ENCODE measurements around the gene PLPP1.

The PLPP1 gene

DNA sequence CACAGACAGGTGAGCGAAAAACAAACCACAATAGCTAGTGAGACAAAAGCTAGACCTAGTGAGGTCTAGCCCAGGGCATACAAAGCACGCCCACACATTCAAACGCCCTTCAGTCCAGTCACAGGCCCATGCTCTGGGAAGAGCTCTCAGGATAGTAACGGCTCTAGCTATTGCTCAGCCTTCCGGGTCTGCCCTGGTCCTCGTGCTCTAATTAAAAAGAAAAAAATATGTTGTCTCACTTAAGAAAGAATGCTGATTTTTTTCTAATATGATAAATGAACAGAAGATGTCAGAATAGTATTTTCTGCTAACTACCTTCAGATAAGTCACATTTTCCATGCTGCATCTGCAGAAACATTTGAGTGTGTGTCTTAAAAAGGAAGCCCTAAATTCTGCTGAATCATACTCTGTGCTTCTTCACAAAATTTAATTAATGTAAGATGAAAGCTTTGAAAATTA is 94.5 kb downstream of the PLPP1 start:
- DNase-seq: no peak
- no peak for TF ChIP-seq GATA1 (IDR thresholded peaks at IDR 0.05; ENCODE audit: low read depth, low read length)
- no peak for TF ChIP-seq POLR2A (IDR thresholded peaks at IDR 0.05; ENCODE audit: low read length)

DNA sequence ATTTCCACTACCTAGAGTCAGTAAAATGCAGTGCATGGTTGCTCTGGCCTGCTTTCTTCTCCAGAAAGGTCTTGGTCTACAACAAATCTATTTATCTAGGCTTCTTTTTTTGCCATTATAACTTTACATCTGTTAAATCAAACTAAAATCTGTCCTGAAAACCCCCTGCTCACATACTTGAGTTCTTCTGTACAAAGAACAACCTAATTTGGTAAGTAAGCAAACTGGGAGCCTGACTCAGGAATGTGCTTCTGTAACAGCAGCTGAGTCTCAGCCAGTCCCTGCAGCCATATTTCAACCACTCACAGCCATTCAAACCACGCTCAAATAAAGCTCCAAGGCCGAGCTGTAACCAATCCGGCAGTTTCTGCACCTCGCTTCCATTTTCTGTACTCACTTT is 95.8 kb downstream of the PLPP1 start:
- no peak for TF ChIP-seq POLR2A (IDR thresholded peaks at IDR 0.05; ENCODE audit: low read length)
- no peak for TF ChIP-seq GATA1 (IDR thresholded peaks at IDR 0.05; ENCODE audit: low read depth, low read length)
- no peak for DNase-seq

DNA sequence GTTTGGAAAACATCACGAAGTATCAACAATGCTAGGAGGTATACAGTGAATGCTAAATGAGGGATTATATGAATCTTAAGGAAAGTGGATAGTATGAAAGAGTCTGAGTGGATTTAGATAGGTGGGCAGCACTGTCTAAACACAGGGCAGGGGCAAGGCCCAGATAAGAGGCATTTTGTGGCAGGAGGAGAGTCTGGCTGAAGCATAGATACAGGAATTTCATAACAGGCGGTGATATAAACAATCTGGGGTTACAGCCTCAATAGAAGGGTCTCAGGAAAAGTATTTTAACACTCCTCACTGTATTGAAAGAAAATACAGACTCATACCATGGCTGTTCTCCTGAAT is 96.9 kb downstream of the PLPP1 start:
- no peak for DNase-seq
- no peak for TF ChIP-seq GATA1 (IDR thresholded peaks at IDR 0.05; ENCODE audit: low read depth, low read length)
- TF ChIP-seq POLR2A (IDR thresholded peaks at IDR 0.05; ENCODE audit: low read length): no peak

DNA sequence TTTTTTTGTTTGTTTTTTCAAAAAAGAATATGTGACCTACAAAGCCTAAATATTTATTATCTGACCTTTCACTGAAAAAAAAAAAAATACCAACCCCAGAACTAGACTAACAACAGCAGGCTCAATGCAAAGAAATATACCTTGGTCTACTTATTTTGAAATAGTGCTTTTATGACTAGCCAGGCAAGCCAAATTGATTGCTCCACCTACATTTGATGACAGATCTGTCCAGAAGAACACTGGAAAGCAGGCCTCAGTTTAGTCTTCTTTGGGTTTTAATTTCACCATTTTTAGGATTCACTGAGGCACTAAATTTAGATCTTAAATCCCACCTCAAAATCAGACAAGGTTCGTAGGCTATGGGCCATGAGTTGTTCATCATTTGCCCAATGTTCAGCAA is 97.3 kb downstream of the PLPP1 start:
- TF ChIP-seq GATA1 (IDR thresholded peaks at IDR 0.05; ENCODE audit: low read depth, low read length) (no peak), POLR2A (IDR thresholded peaks at IDR 0.05; ENCODE audit: low read length) (no peak)
- DNase-seq: no peak

DNA sequence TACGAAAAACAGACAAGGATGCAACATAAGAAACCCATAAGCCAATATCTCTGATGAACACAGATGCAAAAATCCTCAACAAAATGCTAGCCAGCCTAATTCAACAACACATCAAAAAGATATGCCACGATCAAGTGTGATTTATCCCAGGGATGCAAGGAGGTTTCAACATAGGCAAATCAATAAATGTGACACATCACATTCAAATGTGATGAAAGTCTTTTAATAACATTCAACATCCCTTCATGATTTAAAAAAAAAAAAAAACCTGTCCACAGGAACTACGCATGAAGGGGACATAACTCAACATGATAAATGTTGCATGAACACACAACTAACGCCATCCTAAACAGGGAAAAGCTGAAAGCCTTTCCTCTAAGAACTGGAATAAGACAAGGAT is 102.2 kb downstream of the PLPP1 start:
- no peak for DNase-seq
- TF ChIP-seq GATA1 (IDR thresholded peaks at IDR 0.05; ENCODE audit: low read depth, low read length) (no peak), POLR2A (IDR thresholded peaks at IDR 0.05; ENCODE audit: low read length) (no peak)

DNA sequence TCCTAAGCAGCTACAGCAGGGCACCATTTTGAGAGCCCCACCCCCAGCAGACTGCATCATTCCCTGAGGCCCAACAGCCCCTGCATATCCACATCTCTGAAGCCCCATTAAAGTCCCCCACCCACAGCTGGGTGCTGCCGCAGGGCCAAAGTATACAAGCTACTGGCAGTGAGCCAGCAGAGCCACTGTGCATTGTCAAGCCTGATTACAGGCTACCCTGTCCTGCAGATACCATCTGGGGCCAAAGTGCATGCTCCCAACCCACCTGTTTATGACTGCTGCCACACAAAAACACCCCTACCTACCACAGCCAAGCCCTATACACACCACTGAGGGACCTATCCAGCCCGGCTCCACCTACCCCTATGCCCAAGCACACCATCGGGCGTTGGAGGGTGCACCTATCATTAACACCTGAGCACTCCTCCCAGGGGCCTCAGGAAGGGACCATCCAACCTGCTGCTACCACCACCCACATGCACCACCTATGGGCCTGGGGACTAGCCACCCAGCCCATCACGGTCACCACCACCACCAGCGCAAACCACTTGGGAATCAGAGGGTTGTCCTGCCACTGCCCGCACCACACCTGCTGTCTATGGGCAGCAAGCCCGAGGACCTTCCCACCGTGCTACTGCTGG is 105.0 kb downstream of the PLPP1 start:
- DNase-seq: peak; percentile 10 to 16
- TF ChIP-seq POLR2A (IDR thresholded peaks at IDR 0.05; ENCODE audit: low read length): no peak
- no peak for TF ChIP-seq GATA1 (IDR thresholded peaks at IDR 0.05; ENCODE audit: low read depth, low read length)

DNA sequence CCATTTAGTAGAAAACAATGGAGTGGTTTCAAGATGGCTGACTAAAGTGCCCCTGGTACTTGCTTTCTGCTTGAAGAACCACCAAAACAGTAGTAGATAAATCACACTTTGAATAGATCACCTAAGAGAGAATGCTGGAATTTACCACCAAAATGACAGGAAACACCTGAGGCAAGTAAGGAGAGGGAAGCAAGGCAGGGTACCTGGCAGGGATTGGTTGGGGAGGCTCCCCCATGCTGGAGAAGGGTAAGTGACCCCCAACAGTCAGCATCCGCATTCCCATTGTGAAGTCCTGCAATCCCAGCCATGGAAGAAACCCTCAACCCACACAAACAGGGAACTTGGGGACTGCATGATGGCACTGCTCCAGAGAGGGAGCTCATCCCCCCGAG is 105.5 kb downstream of the PLPP1 start:
- DNase-seq: no peak
- TF ChIP-seq GATA1 (IDR thresholded peaks at IDR 0.05; ENCODE audit: low read depth, low read length): no peak
- no peak for TF ChIP-seq POLR2A (IDR thresholded peaks at IDR 0.05; ENCODE audit: low read length)

DNA sequence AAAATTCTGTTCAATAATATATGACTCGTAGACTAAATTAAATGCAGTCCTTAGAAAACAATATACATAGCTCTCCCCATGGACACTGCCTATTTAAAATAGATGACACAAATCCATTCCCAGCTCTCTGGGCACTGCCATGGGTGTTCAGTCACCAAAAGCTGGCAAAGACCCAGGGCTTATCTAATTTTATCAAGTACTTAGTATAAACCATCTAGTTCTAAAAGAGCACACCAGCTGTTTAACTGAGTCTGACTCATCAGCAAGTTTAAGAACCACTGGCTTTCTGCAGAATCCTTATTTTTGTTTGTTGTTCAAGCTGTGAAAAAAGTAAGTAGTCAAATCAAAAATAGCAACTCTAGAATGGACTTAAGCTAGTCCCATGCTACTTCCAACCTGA is 107.6 kb downstream of the PLPP1 start:
- DNase-seq: peak; percentile 46 to 56
- TF ChIP-seq GATA1 (IDR thresholded peaks at IDR 0.05; ENCODE audit: low read depth, low read length) (no peak), POLR2A (IDR thresholded peaks at IDR 0.05; ENCODE audit: low read length) (no peak)

DNA sequence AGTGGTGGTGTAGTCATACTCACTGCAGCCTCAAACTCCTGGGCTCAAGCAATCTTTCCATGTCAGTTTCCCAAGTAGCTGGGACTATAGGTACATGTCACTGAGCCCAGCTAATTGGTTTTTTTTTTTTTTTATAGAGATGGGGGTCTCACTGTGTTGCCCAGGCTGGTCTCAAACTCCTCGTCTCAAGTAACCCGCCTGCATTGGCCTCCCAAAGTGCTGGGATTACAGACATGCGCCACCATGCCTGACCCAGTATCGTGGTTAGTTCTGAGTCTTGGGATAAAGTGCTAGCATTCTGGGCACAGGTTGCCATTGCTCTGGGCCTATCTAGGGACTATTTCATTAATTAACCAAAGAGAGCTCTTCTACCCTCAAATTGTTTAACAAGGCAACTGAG is 108.3 kb downstream of the PLPP1 start:
- TF ChIP-seq GATA1 (IDR thresholded peaks at IDR 0.05; ENCODE audit: low read depth, low read length): no peak
- TF ChIP-seq POLR2A (IDR thresholded peaks at IDR 0.05; ENCODE audit: low read length): no peak
- DNase-seq: no peak

DNA sequence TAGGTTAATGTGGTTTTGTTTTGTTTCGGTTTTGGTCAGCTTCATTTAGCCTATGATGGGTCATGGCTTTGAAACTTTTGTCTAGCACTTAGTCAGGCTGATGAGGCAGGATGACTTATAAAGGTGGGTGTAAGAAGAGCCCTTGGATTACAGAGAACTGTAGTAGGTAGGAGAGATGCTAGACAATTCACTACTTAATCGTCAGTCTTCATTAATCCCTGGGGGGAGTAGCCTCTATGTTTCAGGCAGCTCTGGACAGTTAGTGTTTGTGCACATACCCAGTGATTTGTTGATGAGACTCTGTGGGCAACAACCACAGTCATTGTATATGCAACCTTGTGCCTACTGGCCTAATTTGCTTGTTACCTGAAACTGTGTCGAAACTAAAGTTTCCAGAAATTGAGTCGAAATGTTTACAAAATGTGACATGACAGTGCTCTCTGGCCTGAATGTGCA is 113.7 kb downstream of the PLPP1 start:
- TF ChIP-seq GATA1 (IDR thresholded peaks at IDR 0.05; ENCODE audit: low read depth, low read length) (no peak), POLR2A (IDR thresholded peaks at IDR 0.05; ENCODE audit: low read length) (no peak)
- DNase-seq: no peak

DNA sequence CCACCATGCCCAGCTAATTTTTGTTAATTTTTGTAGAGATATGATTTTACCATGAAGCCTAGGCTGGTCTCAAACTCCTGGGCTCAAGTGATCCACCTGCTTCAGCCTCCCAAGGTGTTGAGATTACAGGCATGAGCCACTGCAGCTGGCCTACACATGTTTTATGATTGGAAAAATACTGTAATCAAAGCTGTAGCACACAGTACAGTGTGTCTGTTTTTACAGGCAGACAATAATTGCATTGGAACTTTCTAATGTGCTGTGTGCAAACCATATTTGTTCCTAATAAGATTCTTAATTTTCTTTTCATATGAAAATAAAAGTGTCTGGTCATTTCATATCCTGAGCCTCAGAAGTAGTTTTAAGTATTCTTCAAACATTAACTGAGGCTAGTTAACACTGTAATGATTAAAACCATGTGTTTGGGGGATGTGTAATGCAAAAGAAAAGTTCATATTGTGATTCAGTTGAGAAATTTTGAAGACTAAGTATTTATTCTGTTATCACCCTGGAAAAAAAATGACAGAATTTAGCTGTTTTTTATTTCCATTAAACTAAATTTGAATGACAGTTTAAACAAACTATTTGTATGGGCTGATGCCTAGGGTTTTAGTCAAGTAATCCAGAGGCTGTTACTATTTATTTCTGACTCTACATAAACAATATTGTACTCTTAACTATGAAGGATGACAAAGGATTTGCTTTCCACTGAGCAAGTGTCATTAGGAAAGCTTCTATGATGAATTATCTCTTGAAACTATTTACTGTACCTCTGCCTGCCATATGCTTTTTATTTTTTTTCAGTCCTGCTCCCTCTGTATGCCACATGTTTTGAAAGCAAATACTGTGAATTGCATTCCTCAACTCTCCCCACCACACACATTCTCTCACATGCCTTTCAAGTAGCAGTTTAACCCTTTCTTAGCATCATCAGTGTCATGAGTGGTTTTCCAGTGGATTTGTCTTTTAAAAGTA is 115.5 kb downstream of the PLPP1 start:
- no peak for DNase-seq
- TF ChIP-seq POLR2A (IDR thresholded peaks at IDR 0.05; ENCODE audit: low read length): no peak
- TF ChIP-seq GATA1 (IDR thresholded peaks at IDR 0.05; ENCODE audit: low read depth, low read length): no peak

DNA sequence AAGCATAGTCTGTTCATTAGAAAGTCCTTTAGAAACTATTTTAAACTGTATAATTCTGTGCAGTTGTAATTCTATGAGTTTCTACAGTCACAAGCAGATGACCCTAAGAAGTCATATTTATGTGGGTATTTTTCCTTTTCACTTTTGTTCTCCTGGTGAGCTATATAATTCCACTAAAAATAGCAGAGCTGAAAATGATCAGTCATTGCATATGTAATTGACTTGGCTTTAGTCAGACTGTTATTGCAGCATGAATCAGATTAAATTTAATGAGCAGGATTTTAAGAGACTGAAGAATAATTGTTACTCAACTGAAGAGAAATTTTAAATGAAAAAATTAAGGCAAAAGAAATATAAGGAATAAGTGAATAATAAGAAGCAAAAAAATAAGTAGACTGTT is 118.5 kb downstream of the PLPP1 start:
- no peak for TF ChIP-seq POLR2A (IDR thresholded peaks at IDR 0.05; ENCODE audit: low read length)
- TF ChIP-seq GATA1 (IDR thresholded peaks at IDR 0.05; ENCODE audit: low read depth, low read length): no peak
- no peak for DNase-seq

DNA sequence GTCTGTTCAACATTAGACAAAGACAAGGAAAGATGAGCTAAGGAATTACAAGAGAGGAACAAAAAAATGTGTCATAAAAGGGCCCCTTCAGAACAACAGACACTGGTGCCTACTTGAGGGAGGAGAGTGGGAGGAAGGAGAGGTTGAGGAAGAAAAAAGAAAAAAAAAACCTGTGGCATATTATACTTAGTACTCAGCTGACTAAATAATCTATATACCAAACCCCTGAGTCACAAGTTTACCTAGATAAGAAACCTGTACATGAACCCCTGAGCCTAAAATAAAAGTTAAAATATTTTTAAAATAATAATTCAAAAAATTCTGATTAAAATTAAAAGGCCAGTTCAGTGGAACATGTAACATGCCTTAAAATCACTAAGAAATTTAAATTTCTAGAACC is 119.7 kb downstream of the PLPP1 start:
- TF ChIP-seq GATA1 (IDR thresholded peaks at IDR 0.05; ENCODE audit: low read depth, low read length) (no peak), POLR2A (IDR thresholded peaks at IDR 0.05; ENCODE audit: low read length) (no peak)
- no peak for DNase-seq

DNA sequence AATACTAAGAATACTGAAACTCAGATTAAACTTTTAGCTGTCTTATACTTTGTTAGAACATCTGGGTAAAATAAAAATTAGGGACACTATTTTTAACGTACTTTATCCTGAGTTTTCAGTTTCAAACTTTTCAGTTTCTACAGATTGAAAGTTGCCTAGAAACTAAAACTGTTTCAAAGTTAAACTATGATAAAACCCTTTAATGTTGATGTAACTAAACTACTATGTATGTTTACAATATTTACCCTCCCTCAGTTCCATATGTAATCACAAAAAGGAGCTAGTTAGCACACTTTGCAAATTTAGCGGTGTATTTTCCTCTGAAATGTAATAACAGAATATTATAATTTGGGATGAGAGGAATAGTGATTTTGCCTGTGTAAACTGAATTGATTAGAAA is 121.1 kb downstream of the PLPP1 start:
- no peak for TF ChIP-seq GATA1 (IDR thresholded peaks at IDR 0.05; ENCODE audit: low read depth, low read length)
- no peak for DNase-seq

DNA sequence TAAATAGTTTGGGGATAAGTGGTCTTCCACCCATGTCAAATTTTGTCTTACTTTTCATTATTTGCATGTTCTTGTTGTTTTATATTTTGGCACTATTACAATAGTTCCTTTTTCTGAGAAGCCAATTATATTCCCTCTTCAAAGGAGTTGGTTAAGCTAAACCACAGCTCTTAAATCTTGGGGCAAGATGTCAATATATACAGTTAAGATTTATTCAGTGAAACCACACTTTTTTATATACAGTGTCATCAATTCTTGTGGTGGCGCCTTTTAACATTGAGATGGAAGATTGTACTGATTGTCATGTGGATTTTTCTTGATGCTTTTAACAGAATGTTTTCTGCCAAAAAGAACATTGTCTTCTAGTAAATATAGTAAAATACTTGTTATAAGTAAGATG is 122.9 kb downstream of the PLPP1 start:
- TF ChIP-seq POLR2A (IDR thresholded peaks at IDR 0.05; ENCODE audit: low read length) (no peak), GATA1 (IDR thresholded peaks at IDR 0.05; ENCODE audit: low read depth, low read length) (no peak)
- no peak for DNase-seq
